HG03575 (cell line): ENCODE measurements around the gene ATF6B.

ENCODE experiments used
- ATAC-seq: cut with Tn5 transposase; IDR thresholded peaks from one replicate; pipeline ENCODE4 v1.9.1; 2021; ENCODE audit not compliant: unreplicated experiment, insufficient number of reproducible peaks, low FRiP score; ENCODE audit errors: extremely low read depth

Gene ATF6B

DNA sequence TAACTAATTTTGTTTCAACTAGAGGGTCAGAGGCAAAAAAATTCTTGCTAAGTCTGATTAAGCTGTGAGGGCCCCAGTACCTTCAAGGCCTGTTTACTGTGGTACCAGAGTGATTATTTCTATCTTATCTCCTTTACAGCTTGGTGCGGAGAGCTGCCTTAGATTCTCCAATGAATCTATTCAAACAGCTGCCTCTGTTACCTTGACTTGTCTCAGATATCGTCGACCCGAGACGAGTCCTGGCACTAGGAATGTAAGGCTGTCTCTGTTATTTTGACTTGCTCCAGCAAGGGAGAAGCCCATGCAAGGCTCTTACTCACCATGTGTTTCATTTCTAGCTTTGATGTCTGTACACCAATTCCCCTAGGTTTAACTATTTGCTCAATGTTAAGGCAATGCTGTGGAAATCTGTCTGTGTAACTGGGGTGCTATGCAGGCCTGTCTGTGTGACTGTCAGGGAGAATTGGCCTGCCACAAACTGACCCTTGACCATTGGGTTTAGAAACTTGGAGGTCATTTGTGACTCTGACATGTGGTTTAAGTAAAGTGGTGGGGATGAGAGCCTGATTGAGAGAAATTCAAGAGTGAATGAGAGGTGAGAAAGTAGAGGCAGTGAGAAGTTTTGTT, 12.5 kb upstream of the ATF6B start:
- ATAC-seq, result no peak

DNA sequence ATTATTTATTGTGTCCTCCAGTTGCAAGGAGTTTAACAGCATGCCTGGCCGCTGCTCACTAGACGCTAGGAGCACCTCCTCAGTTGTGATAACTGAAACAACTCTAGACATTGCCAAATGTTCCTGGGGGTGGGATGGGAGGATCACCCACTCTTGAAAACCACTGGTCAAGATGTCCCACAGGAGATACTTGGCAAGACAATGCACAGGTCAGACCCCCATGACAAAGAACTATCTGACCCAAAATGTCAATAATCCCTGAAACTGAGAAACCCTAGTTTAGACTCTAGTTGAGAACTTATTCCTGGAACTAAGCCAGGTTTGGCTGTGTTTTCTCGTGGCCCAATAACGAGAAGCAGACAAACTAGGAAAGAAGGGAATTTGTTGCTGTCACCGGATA, 11.5 kb upstream of the ATF6B start:
- no peak for ATAC-seq

DNA sequence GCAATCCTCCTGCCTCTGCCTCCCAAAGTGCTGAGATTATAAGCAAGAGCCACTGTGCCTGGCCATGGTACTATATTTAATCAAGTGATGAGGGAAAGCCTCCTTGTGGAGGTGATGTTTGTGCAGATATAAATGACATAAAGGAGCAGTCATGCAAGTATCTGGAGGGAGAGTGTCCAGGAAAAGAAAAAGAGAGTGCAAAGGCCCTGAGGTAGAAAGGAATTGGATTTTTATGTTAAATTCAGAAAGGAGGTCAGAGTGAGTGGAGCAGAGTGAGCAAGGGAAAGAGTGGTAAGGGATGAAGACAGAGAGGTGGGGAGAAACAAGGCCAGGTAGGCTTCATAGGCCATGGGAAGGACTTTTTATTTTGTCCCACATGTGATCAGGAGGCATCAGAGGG, 9.4 kb upstream of the ATF6B start:
- ATAC-seq, result no peak

DNA sequence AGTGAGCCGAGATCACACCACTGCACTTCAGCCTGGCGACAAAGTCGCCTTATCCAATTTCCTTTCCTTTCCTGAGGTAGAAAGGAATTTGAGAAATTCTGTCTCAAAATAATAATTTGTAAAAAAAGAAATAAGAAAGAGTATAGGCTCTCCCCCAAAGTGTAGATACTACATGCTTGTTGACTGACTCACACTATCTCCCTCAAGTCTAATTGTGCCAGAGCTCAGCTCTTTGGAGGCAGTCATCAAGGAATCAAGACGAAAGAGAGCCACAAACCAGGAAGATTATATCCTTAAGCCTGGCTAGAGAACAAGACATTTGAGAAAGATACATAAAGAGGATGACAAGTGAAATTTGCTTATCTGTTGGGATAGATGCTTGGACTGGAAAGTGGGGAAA, 5.7 kb upstream of the ATF6B start:
- ATAC-seq, result no peak

DNA sequence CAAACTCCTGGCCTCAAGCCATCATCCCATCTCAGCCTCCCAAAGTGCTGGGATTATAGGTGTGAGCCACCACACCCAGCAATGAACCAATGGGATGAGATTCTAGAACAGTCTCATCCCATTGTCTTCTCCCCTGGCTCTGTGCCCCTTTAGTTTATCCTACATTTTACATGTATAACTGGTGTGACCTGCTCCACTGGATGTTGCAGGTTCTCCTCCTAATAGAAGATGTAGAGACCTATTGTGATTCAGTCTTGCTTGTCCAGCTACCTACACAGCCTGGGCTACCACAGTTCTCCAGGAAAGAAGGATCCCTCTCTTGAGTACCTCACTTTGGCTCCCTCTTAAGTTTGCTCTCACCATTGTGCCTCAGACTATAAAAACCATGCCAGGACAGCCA, 4.1 kb upstream of the ATF6B start:
- no peak for ATAC-seq

DNA sequence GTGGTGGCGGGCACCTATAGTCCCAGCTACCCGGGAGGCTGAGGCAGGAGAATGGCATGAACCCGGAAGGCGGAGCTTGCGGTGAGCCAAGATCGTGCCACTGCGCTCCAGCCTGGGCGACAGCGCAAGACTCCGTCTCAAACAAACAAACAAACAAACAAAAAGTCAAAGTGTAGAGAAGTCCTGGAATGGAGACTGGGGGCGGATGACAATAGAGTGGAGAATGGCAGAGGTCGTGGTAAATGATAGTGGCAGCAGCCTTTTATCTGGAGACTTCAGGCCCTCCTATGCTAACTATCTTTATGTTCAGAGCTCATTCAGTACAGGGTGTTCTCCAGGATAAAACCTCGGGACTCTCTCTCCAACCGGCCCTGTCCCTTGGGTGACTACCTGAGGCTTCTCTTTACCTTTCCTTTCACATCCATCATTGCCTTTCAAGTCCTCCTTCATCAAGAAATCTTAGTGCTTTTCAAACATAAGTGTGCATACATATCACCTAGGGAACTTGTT, 3.4 kb upstream of the ATF6B start:
- no peak for ATAC-seq

DNA sequence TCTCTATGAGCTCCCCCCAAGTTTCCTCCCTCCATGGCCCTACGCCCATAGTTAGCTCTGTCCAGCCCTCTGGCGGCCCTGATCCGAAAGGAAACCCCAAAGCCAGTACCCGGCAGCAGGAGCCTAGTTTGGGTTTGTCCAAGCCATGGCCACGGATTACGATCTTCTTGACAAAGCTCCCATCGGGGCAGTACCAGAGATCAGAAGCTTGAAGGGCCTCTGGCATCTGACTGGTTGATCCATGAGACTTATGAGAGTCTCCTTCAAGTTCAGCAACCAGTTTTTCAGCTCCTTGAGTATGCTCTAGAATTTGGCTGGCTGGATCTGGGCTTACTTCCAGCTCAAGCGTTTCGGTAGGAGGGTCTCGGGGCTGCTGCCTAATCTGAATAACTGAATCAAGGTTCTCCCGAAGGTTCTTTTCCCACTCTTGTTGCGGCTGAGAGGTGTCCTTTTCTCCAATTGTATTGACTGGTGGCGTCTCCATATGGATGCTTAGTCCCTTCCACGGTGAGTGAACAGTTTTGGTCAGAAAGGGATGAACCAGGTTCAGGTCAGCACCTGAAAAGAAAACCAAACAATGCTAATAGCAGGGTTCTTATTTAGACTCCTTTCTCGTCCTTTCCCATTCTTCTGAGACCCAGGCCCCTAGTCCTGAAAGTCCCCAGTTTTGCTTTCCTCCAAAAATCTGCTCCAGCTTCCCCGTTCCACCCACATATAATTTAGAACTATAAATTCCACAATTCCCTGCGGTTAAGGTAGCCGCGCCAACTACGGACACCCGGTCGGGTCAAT, 1.4 kb upstream of the ATF6B start:
- ATAC-seq, result no peak

DNA sequence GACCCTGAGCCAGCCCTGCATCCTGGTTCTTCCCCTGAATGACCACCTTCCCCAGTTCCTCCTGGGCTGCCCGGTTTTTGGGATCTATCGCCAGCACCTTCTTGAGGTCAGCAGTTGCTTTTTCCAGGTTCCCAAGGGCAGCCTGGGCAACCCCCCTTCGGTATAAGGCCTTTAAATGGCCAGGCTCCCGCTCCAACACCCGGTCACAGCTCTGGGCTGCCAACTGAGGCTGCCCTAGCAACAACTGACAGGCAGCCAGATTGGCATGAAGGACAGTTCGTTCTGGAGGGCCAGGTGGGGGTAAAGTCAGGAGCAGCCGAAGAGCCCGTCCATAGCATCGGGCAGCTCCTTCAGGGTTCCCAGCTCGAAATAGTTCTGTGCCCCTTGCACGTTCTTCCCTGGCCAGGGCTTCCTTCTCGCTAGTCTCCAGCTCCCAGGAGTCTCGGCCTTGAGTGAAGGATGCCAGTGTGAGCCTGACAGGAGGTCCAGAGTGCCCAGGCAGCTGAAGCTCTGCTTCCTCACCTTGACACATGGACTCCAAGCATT, 778 bp upstream of the ATF6B start:
- no peak for ATAC-seq

DNA sequence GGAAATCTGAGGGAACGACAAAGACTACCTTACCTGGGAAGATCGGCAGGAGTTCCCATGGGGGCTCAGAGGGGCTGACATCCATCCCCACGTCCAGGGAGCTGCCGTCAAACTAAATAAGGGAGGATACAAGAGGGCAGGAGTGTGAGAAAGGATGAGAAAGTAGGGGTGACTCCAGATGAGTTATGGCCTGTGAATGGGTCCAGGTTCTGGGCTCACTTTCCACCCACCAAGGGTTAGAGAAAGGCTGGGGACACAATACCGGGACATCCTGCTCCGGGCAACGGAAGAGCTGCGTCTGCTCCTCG, 683 bp downstream of the ATF6B start:
- ATAC-seq, result no peak

DNA sequence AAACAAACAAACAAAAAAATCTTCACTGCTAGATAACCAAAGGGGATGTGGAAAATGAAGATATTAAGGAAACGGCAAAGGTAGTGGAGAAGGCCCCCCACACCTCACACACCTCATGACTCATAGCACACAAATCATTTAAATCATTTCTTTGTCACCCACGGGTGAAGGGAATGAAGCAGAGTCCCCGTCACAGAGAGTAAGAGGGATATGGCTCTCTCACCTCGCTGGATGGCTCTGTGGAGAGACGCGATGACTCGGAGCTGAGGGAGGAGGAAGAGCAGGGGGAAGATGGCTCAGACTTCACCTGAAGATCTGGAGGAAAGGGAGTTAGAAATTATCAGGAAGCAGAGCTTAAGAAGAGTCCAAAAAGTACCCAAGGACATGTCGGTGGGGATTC, 1.2 kb downstream of the ATF6B start:
- ATAC-seq, result no peak

DNA sequence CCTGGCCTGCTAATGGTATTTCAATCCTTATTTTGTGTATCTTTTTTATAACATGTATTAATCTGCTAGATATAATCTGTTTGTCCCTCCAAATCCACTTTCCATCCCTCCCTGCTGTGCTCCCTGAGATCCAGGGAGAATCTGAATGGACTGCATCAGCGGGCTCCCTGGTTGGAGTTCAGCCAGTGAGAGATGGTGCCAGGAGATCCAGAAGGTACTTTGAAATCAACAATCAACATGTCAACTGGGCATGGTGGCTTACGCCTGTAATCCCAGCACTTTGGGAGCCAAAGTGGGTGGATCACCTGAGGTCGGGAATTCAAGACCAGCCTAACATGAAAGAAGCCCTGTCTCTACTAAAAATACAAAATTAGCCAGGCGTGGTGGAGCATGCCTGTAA, 4.4 kb downstream of the ATF6B start:
- ATAC-seq, result no peak

DNA sequence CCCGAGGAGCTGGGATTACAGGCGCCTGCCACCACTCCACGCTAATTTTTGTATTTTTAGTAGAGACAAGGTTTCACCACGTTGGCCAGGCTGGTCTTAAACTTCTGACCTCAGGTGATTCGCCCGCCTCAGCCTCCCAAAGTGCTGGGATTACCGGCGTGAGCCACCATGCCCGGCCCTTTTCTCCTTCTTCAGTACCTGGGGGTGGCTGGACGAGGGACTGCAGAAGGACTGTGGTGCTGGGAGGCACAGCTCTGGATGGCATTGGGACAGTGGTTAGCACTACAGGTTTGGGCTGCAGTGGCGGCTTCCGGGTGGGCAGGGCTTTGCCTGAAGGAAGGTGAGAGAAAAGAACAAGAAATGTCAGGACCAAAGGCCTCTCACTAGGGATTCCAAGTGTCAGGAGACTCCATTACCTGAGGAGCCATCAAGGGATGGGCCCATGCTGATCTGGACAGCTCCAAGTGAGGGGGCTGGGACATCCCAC, 7.4 kb downstream of the ATF6B start:
- ATAC-seq, result no peak

DNA sequence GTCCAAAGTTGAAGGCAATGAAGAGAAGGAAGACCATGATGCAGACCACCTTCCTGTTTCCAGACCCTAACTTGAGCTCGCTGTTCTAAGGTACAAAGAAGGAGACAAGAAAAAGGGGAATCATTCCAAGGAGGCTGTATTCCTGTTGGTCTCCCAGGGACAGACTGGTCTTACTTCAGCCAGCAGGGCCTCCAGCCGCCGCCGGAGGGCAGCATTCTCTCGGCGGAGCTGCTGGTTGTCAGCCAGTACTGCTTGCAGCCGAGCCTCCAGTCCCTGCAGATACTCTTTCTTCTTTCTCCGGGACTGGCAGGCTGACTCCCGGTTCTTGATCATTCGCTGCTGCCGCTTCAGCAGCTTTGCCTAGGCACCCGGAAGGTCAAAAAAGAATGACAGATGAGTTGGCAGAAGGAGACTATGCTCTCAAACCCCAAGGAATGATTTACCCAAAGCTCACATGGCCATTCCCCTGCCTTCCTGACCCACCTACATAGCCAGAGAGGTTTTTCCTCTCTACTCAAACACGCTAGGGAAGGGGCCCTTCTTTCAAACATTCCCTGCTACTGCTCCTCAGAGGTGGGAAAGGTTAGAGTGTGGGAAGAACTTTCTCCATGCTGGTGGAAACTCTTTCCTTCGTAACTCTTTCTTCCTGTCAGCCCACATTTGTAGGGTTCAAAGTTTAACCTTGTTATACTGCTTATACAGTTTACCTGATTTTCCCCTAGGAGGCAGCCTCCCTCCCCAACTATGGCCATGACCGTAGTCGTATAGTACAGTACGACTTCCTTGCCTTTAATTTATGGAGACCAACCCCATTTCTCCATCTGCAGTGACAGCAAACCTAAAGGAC, 9.0 kb downstream of the ATF6B start:
- ATAC-seq, result no peak

DNA sequence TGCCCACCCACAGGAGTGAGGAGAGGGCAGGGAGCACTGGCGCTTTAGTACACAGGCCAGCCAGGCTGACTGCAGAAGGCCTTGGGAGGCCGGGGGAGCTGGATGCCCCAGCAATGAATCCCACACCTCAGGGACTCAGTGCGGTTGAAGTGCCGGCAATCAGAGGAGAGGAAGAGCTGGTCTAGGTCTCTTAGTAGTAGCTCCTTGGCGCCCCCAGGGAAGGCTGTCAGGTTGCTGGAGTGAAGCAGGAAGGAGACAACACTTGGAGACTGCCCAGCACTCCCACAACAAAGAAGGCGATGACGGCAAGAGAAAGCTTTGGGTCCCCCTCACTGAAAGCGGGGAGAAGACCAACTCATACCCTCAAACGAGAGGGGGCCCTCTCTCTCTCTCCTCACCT, 10.6 kb downstream of the ATF6B start:
- ATAC-seq, result no peak

DNA sequence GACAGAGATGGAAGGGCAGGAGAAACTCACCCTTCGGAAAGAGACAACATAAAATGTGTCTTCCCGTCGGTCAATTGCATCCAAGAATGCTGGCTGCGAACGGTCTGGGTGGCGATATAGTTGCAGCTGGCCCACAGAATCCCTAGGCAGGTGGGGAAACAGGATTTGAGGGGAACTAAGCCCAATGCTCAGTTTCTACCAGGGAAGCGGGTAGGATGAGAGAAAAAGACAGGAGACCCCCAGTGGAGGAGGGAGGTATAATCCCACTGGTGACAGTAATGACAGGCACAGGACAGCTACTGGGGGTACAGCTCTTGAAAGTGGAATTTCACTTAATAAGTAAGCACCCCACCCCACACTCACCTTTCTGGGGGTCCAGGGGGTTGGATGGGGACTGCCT, 11.4 kb downstream of the ATF6B start:
- no peak for ATAC-seq

DNA sequence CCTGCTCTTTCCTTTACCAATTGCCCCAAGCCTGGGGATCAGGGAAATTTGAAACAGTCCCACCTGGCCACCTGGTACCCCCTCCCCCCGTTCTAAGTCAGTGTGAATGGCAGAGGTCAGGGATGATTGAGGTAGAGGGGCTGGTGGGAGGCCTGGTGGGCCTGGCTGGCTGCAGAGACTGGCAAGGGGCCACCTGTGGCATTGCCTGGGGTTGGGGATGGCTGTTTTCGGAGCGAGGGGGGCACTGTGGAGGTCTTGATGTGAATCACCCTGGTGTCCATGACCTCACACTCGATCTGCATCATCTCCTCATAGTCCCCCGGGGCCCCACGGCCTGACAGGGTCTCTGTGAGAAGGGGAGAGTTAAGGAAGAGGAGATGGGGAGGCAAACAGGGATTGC, 12.4 kb downstream of the ATF6B start:
- ATAC-seq, result no peak

DNA sequence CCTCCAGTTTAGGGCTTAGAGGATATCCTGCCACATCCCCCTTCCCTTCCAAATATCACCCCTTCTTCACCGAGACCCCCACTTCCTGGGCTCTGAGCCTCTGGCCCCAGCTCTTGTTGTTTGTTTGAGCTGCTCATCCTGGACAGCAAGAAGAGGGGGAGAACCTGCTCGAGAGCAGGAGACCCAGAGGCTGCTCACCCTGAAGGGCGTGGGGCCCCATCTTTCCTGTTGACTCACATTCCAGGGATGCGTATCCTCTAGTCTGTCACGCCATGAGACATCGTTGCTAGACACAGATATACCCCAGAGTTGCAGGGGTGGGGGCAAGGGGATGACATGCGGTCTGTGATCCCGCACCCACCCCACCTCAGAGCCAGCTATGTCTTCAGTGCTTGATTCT, 13.2 kb downstream of the ATF6B start:
- ATAC-seq, result no peak

DNA sequence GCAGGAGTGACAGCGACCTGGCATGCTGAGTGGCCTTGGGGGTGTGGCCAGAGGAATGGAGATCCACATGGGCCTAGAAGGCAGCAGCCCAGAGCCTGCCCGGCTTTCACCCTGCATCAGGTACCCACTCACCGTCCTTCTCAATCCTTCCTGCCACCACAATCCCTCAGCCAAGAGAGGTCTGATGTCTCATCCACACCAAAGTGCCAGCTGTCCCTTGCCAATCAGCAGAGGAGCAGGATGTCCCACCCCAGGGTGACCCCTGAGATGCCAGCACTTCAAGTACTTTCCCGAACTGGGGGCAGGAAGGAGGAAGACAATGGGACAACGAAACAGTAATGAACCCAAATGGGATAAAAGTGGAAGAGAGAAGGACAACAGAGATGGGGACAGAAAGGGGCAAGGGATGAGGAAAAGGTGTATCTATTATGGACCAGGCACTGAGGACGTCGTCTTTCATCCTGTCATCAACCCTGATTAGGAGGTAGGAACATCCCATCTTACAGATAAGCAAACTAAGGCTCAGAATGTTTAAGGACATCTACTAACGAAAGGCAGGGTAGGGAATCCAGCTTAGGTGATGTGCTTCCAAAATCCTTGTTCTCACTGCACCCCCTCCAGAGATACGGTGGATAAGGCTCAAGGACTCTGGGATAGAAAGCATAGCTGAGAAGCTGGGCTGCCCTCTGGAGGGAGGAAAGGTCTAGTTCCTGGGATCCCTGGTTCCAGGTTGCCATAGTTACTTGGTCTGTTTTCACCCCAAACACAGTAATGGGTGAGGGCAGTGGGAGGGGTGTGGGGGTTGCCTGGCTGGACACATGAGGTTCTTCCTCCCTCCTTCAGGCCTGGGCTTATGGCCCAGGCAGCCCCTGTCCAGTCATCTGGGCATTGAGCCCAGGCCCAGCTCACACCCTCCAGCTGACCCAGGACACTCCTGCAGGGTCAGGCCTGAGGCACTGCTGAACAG, 14.4 kb downstream of the ATF6B start:
- no peak for ATAC-seq
